HCT116 (cell line): ENCODE measurements around the gene PCDHGC5. TPM values are rescaled to one million over a fixed set of nuclear protein-coding genes. Genes with fewer than 3 reads are reported as not detected.

Experiments used
- ATAC-seq: fragments of 200-7000 bp; cut with Tn5 transposase; 2 replicates; pipeline ENCODE4 v1.9.1; 2020; ENCODE audit warnings: mild to moderate bottlenecking, moderate library complexity
- BruUV-seq: library from RNA; stranded (reverse); fragments of 400-500 nt; replicated peaks from 2 replicates; lab custom pipeline; 2021; lab: Mats Ljungman, UMichigan
- CTCF ChIA-PET: fragments of 300-600 bp; sonication (Branson Sonifier 250); formaldehyde crosslinking; loops from one replicate; lab custom pipeline; 2021; ENCODE audit warnings: antibody characterized with exemption; lab: Charles Lee
- POLR2A ChIA-PET: fragments of 300-600, 350-600 bp; sonication (Branson Sonifier 250); formaldehyde crosslinking; loops from one replicate; lab custom pipeline; 2021; ENCODE audit warnings: antibody characterized with exemption; lab: Charles Lee
- RAD21 ChIA-PET, 2 experiments: fragments of 300-600 bp; sonication (Branson Sonifier 250); formaldehyde crosslinking; loops; one replicate each; lab custom pipeline; 2023; ENCODE audit warnings: low total read pairs in 2 of 2; ENCODE audit not compliant: uncharacterized antibody in 2 of 2, unreplicated experiment in 2 of 2, low non-redundant PET in 1 of 2; lab: Charles Lee
- DNase-seq: peaks from one replicate; pipeline ENCODE4 v3.0.0-alpha.2; 2010; ENCODE audit warnings: low read depth, low spot score
- H2AFZ ChIP-seq: fragments of 200-600 bp; shearing (Covaris generic), sonication (generic); 2 replicates; pipeline ENCODE4 v1.6.1; 2017; ENCODE audit warnings: low read depth, mixed run types, mixed read lengths, antibody characterized with exemption, low read length; ENCODE audit not compliant: poor library complexity, severe bottlenecking
- H3K27ac ChIP-seq: 2 replicates; pipeline ENCODE4 v1.5.1; 2012; ENCODE audit warnings: low read depth, low read length
- H3K27me3 ChIP-seq: fragments of 200-600 bp; sonication (generic); 2 replicates; pipeline ENCODE4 v1.6.1; 2016; ENCODE audit warnings: mixed run types, low read length, mixed read lengths; ENCODE audit not compliant: insufficient read depth
- H3K36me3 ChIP-seq, 2 experiments: fragments of 200-500 bp in 1 of 2; fragments of 200-600 bp in 1 of 2; sonication (Bioruptor generic) in 1 of 2; sonication (generic) in 1 of 2; 2 replicates each; pipeline versions ENCODE4 v1.5.1 to v1.6.1; 2014 to 2016; ENCODE audit warnings: low read length in 2 of 2, inconsistent platforms in 1 of 2, mixed read lengths in 1 of 2, mixed run types in 1 of 2; ENCODE audit not compliant: insufficient read depth in 2 of 2, control insufficient read depth in 1 of 2
- H3K4me1 ChIP-seq, 2 experiments: fragments of 200-600 bp in 1 of 2; sonication (generic) in 1 of 2; 2 replicates each; pipeline versions ENCODE4 v1.5.1 to v1.6.1; 2012 to 2017; ENCODE audit warnings: low read length in 2 of 2, inconsistent platforms in 1 of 2, mild to moderate bottlenecking in 1 of 2, mixed read lengths in 1 of 2, mixed run types in 1 of 2, moderate library complexity in 1 of 2; ENCODE audit not compliant: insufficient read depth in 2 of 2, control insufficient read depth in 1 of 2
- H3K4me2 ChIP-seq: fragments of 200-600 bp; sonication (generic); 2 replicates; pipeline ENCODE4 v1.6.1; 2017; ENCODE audit warnings: mixed run types, low read length, mixed read lengths
- H3K4me3 ChIP-seq, 2 experiments: fragments of 200-600 bp in 1 of 2; sonication (generic) in 1 of 2; replicated peaks in 1 of 2; 2 replicates each; pipeline ENCODE4 v1.5.1; 2011 to 2016; ENCODE audit warnings: low read length in 2 of 2, control low read depth in 1 of 2, low read depth in 1 of 2, mild to moderate bottlenecking in 1 of 2, mixed read lengths in 1 of 2, mixed run types in 1 of 2
- H3K79me2 ChIP-seq: fragments of 200-600 bp; sonication (generic); 2 replicates; pipeline ENCODE4 v1.6.1; 2017; ENCODE audit warnings: mild to moderate bottlenecking, mixed run types, low read length, moderate library complexity, mixed read lengths; ENCODE audit not compliant: insufficient read depth
- H3K9ac ChIP-seq: fragments of 200-600 bp; sonication (generic); 2 replicates; pipeline ENCODE4 v1.6.1; 2016; ENCODE audit warnings: low read length, mixed read lengths
- H3K9me2 ChIP-seq: fragments of 200-600 bp; sonication (generic), shearing (Covaris generic); 2 replicates; pipeline ENCODE4 v1.6.1; 2017; ENCODE audit warnings: mixed run types, mild to moderate bottlenecking, moderate library complexity; ENCODE audit not compliant: insufficient read depth
- H3K9me3 ChIP-seq, 2 experiments: fragments of 200-500 bp in 1 of 2; fragments of 200-600 bp in 1 of 2; sonication (Bioruptor generic) in 1 of 2; sonication (generic) in 1 of 2; 2 replicates each; pipeline ENCODE4 v1.6.1; 2014 to 2017; ENCODE audit warnings: low read length in 2 of 2, mixed read lengths in 2 of 2, inconsistent platforms in 1 of 2, low read depth in 1 of 2, mild to moderate bottlenecking in 1 of 2, mixed run types in 1 of 2, moderate library complexity in 1 of 2; ENCODE audit not compliant: control insufficient read depth in 1 of 2, insufficient read depth in 1 of 2
- H4K20me1 ChIP-seq: fragments of 200-600 bp; sonication (generic), shearing (Covaris generic); 2 replicates; pipeline ENCODE4 v1.6.1; 2017; ENCODE audit warnings: mixed run types, mild to moderate bottlenecking, moderate library complexity; ENCODE audit not compliant: insufficient read depth
- ATF3 ChIP-seq: IDR thresholded peaks from 2 replicates; pipeline ENCODE4 v1.6.1; 2012
- CTCF ChIP-seq, 3 experiments: fragments of 200-600 bp in 1 of 3; sonication (generic) in 1 of 3; IDR thresholded peaks in 2 of 3; conservative IDR thresholded peaks in 1 of 3; 2 replicates each; pipeline ENCODE4 v1.5.1; 2012 to 2017; ENCODE audit warnings: low read depth in 2 of 3, low read length in 2 of 3, antibody characterized with exemption in 1 of 3, borderline replicate concordance in 1 of 3, control low read depth in 1 of 3, mild to moderate bottlenecking in 1 of 3, mixed read lengths in 1 of 3, mixed run types in 1 of 3, moderate library complexity in 1 of 3; ENCODE audit not compliant: insufficient read depth in 1 of 3
- EGR1 ChIP-seq: IDR thresholded peaks from 2 replicates; pipeline ENCODE4 v1.6.1; 2012; ENCODE audit warnings: low read depth
- ELF1 ChIP-seq: IDR thresholded peaks from 2 replicates; pipeline ENCODE4 v1.6.1; 2012; ENCODE audit warnings: low read depth, borderline replicate concordance
- EZH2 ChIP-seq: fragments of 200-600 bp; sonication (generic); IDR thresholded peaks from 2 replicates; pipeline ENCODE4 v1.6.1; 2017; ENCODE audit warnings: antibody characterized with exemption, mixed run types
- EZH2phosphoT487 ChIP-seq: fragments of 200-600 bp; IDR thresholded peaks from 2 replicates; pipeline ENCODE4 v1.6.1; 2018; ENCODE audit warnings: antibody characterized with exemption, borderline replicate concordance
- FOSL1 ChIP-seq: IDR thresholded peaks from 2 replicates; pipeline ENCODE4 v1.6.1; 2012; ENCODE audit warnings: low read depth
- JUND ChIP-seq: IDR thresholded peaks from 2 replicates; pipeline ENCODE4 v1.6.1; 2012
- MAX ChIP-seq: IDR thresholded peaks from 2 replicates; pipeline ENCODE4 v1.6.1; 2012
- POLR2A ChIP-seq: IDR thresholded peaks from 2 replicates; pipeline ENCODE4 v1.7.0; 2011; ENCODE audit warnings: borderline replicate concordance; ENCODE audit not compliant: insufficient read depth, insufficient read length; ENCODE audit errors: extremely low read depth
- POLR2AphosphoS5 ChIP-seq: IDR thresholded peaks from 2 replicates; pipeline ENCODE4 v1.6.1; 2011; ENCODE audit warnings: mild to moderate bottlenecking, low read depth, low read length, moderate library complexity
- RAD21 ChIP-seq: IDR thresholded peaks from 2 replicates; pipeline ENCODE4 v1.6.1; 2012; ENCODE audit warnings: low read depth, mild to moderate bottlenecking
- SP1 ChIP-seq: IDR thresholded peaks from 2 replicates; pipeline ENCODE4 v1.6.1; 2012; ENCODE audit warnings: low read depth
- SRF ChIP-seq: IDR thresholded peaks from 2 replicates; pipeline ENCODE4 v1.6.1; 2012; ENCODE audit warnings: low read depth
- TCF7L2 ChIP-seq: IDR thresholded peaks from 2 replicates; pipeline ENCODE4 v1.7.0; 2011; ENCODE audit warnings: borderline replicate concordance, inconsistent platforms; ENCODE audit not compliant: insufficient read depth, insufficient read length; ENCODE audit errors: extremely low read depth
- YY1 ChIP-seq: IDR thresholded peaks from 2 replicates; pipeline ENCODE4 v1.6.1; 2011; ENCODE audit warnings: low read length, low read depth, moderate library complexity, mild to moderate bottlenecking; ENCODE audit not compliant: insufficient replicate concordance; ENCODE audit errors: extremely low read depth
- ZBTB33 ChIP-seq: IDR thresholded peaks from 2 replicates; pipeline ENCODE4 v1.6.1; 2011; ENCODE audit warnings: mild to moderate bottlenecking, low read length, moderate library complexity; ENCODE audit not compliant: insufficient replicate concordance; ENCODE audit errors: extremely low read depth
- ZFX ChIP-seq: fragments of 450-650 bp; IDR thresholded peaks from 2 replicates; pipeline ENCODE4 v1.6.1; 2017
- ZNF274 ChIP-seq: fragments of 200-500 bp; sonication (Bioruptor generic); IDR thresholded peaks from 2 replicates; pipeline ENCODE4 v1.6.1; 2014; ENCODE audit warnings: mild to moderate bottlenecking, low read depth, low read length, inconsistent platforms
- intact Hi-C: fragments of 100-400 bp; cut with micrococcal nuclease; formaldehyde crosslinking; loops from 2 replicates; pipeline ENCODE4 v1.10.0; 2022
- total RNA-seq: library from RNA; stranded (reverse); gene quantifications from one replicate; pipeline ENCODE4 v1.2.1, GENCODE V29; 2021; ENCODE audit not compliant: unreplicated experiment

PCDHGC5 gene
- total RNA-seq, 1 experiment from 2014 or later, result not detected

- H3K9me2 ChIP-seq, result no peaks in the 10 kb centered on the region
- H3K27me3 ChIP-seq, result no peaks in the 10 kb centered on the region
- no TSS peak for BruUV-seq
- RAD21 ChIA-PET, result no interaction called here
- H3K36me3 ChIP-seq, result no peaks in the 10 kb centered on the region
- no peaks in the 10 kb centered on the region for H4K20me1 ChIP-seq
- no peak overlapping the region for H3K9ac ChIP-seq
- intact Hi-C loops, result no loop called here
- no peaks in the 10 kb centered on the region for H3K9me3 ChIP-seq
- no peak overlapping the region for H3K4me2 ChIP-seq
- TF ChIP-seq ZNF274 (no peak), POLR2AphosphoS5 (no peak), EGR1 (no peak), SP1 (no peak), FOSL1 (no peak), ZFX (no peak), POLR2A (no peak), RAD21 (no peak), EZH2 (no peak), YY1 (no peak), TCF7L2 (no peak), ELF1 (no peak), MAX (no peak), JUND (no peak), ZBTB33 (no peak), EZH2phosphoT487 (no peak), CTCF (IDR thresholded peaks at IDR 0.05 in 2 of 3, conservative IDR thresholded peaks at IDR 0.05 in 1 of 3; ENCODE audit: borderline replicate concordance in 1 of 3, insufficient read depth in 1 of 3, low read depth in 2 of 3, low read length in 2 of 3) (no peak), SRF (no peak), ATF3 (no peak)
- no peak overlapping the region for H3K4me3 ChIP-seq
- no peaks in the 10 kb centered on the region for H3K79me2 ChIP-seq
- ATAC-seq, result no peak
- CTCF ChIA-PET, result no interaction called here
- H2AFZ ChIP-seq, result no peak overlapping the region
- POLR2A ChIA-PET, result no interaction called here
- no peak for DNase-seq
- no peaks in the 10 kb centered on the region for H3K4me1 ChIP-seq
- H3K27ac ChIP-seq, result no peak overlapping the region
These were observed 1.4 kb downstream of the PCDHGC5 start for GRCh38 chr5:141490271-141490670.
